Eye (tissue), 1 donor: ENCODE data around the gene RASEF.
"Not testable (repeated sequence)": the region's sequence is repeated elsewhere in the genome, so short reads cannot be mapped to it uniquely, and the experiment has no call there.

ENCODE experiments used
- DNase-seq: peaks from one replicate; pipeline ENCODE4 v3.0.0-alpha.2; 2015

RASEF gene

GRCh38 chr9:82969291-82969690, 93.7 kb downstream of the RASEF start:
- no peak for DNase-seq

GRCh38 chr9:82968816-82969215, 94.1 kb downstream of the RASEF start:
- no peak for DNase-seq

- no peak for DNase-seq
Observed at GRCh38 chr9:82968388-82968787, 94.6 kb downstream of the RASEF start.

- DNase-seq = peak; percentile 98
Observed at GRCh38 chr9:82961504-82962125, 101.3 kb downstream of the RASEF start.

GRCh38 chr9:82957529-82958379, 105.2 kb downstream of the RASEF start:
- DNase-seq = peak; percentile 96

- no peak for DNase-seq
Observed at GRCh38 chr9:82949203-82949602, 113.7 kb downstream of the RASEF start.

GRCh38 chr9:82940376-82940775, 122.6 kb downstream of the RASEF start:
- DNase-seq = no peak

GRCh38 chr9:82939451-82939850, 123.5 kb downstream of the RASEF start:
- DNase-seq = no peak

- DNase-seq = no peak
Observed at GRCh38 chr9:82938426-82939218, 124.3 kb downstream of the RASEF start.

- DNase-seq = not testable (repeated sequence)
Observed at GRCh38 chr9:82936561-82936960, 126.4 kb downstream of the RASEF start.

GRCh38 chr9:82934949-82935348, 128.0 kb downstream of the RASEF start:
- DNase-seq = no peak

- not testable (repeated sequence) for DNase-seq
Observed at GRCh38 chr9:82934025-82934424, 128.9 kb downstream of the RASEF start.

- no peak for DNase-seq
Observed at GRCh38 chr9:82930116-82930515, 132.8 kb downstream of the RASEF start.
